Astrocyte (in vitro differentiated cells and primary cell): ENCODE measurements around the gene WSB2. TPM values are rescaled to one million over a fixed set of nuclear protein-coding genes. Genes with fewer than 3 reads are reported as not detected.

ENCODE experiments used
- DNase-seq: peaks from one replicate; pipeline ENCODE4 v3.0.0-alpha.2; 2010; ENCODE audit warnings: low read depth
- FAIRE-seq: peaks from 2 replicates; lab custom pipeline; 2011; peaks lifted over from hg19 to GRCh38; lab: Jason Lieb, UNC
- H2AFZ ChIP-seq: 2 replicates; pipeline ENCODE4 v1.6.0; 2012; ENCODE audit warnings: low read depth, low read length, inconsistent platforms
- H3K27ac ChIP-seq: 2 replicates; pipeline ENCODE4 v1.5.1; 2011; ENCODE audit warnings: low read depth, low read length, inconsistent platforms
- H3K27me3 ChIP-seq: 2 replicates; pipeline ENCODE4 v1.6.0; 2011; ENCODE audit warnings: low read length, inconsistent platforms; ENCODE audit not compliant: insufficient read depth
- H3K36me3 ChIP-seq: 2 replicates; pipeline ENCODE4 v1.5.1; 2011; ENCODE audit warnings: low read length, inconsistent platforms; ENCODE audit not compliant: insufficient read depth
- H3K4me1 ChIP-seq: 2 replicates; pipeline ENCODE4 v1.5.1; 2011; ENCODE audit warnings: low read length, inconsistent platforms; ENCODE audit not compliant: insufficient read depth
- H3K4me2 ChIP-seq: 2 replicates; pipeline ENCODE4 v1.6.0; 2012; ENCODE audit warnings: low read length, inconsistent platforms
- H3K4me3 ChIP-seq: 2 replicates; pipeline ENCODE4 v1.5.1; 2011; ENCODE audit warnings: low read depth, mild to moderate bottlenecking, low read length, inconsistent platforms; ENCODE audit not compliant: insufficient read depth
- H3K79me2 ChIP-seq: 2 replicates; pipeline ENCODE4 v1.6.0; 2012; ENCODE audit warnings: mild to moderate bottlenecking, low read length, inconsistent platforms; ENCODE audit not compliant: insufficient read depth
- H3K9ac ChIP-seq: 2 replicates; pipeline ENCODE4 v1.6.0; 2012; ENCODE audit warnings: mild to moderate bottlenecking, low read length, inconsistent platforms
- H3K9me3 ChIP-seq: 2 replicates; pipeline ENCODE4 v1.5.1; 2012; ENCODE audit warnings: low read depth, mild to moderate bottlenecking, low read length, inconsistent platforms; ENCODE audit not compliant: insufficient read depth
- H4K20me1 ChIP-seq: 2 replicates; pipeline ENCODE4 v1.6.0; 2012; ENCODE audit warnings: low read length, inconsistent platforms; ENCODE audit not compliant: insufficient read depth
- H3K27ac Mint-ChIP-seq: one replicate; pipeline ENCODE4 v1.8.0; 2021; ENCODE audit warnings: mild to moderate bottlenecking, mixed read lengths; ENCODE audit not compliant: unreplicated experiment
- H3K27me3 Mint-ChIP-seq: one replicate; pipeline ENCODE4 v1.8.0; 2021; ENCODE audit warnings: low read depth, mixed read lengths; ENCODE audit not compliant: unreplicated experiment
- H3K36me3 Mint-ChIP-seq: one replicate; pipeline ENCODE4 v1.8.0; 2021; ENCODE audit warnings: low read depth, mixed read lengths; ENCODE audit not compliant: unreplicated experiment
- H3K4me1 Mint-ChIP-seq: one replicate; pipeline ENCODE4 v1.8.0; 2021; ENCODE audit warnings: low read depth, mixed read lengths; ENCODE audit not compliant: unreplicated experiment
- H3K4me3 Mint-ChIP-seq: one replicate; pipeline ENCODE4 v1.8.0; 2021; ENCODE audit warnings: mild to moderate bottlenecking, moderate library complexity, mixed read lengths; ENCODE audit not compliant: unreplicated experiment
- H3K9me3 Mint-ChIP-seq: one replicate; pipeline ENCODE4 v1.8.0; 2021; ENCODE audit warnings: mild to moderate bottlenecking, mixed read lengths; ENCODE audit not compliant: unreplicated experiment
- CTCF ChIP-seq: IDR thresholded peaks from 2 replicates; pipeline ENCODE4 v1.5.1; 2011; ENCODE audit warnings: low read depth, mild to moderate bottlenecking, inconsistent platforms, low read length, moderate library complexity; ENCODE audit not compliant: insufficient read depth
- EZH2 ChIP-seq: IDR thresholded peaks from 2 replicates; pipeline ENCODE4 v1.6.1; 2012; ENCODE audit warnings: mild to moderate bottlenecking, low read length, inconsistent platforms; ENCODE audit not compliant: insufficient read depth
- total RNA-seq: library from RNA; stranded (reverse); gene quantifications from 2 replicates; pipeline ENCODE4 v1.2.1, GENCODE V29; 2021

The WSB2 gene
- total RNA-seq, 1 donor from 2014 or later = 113 TPM

DNA sequence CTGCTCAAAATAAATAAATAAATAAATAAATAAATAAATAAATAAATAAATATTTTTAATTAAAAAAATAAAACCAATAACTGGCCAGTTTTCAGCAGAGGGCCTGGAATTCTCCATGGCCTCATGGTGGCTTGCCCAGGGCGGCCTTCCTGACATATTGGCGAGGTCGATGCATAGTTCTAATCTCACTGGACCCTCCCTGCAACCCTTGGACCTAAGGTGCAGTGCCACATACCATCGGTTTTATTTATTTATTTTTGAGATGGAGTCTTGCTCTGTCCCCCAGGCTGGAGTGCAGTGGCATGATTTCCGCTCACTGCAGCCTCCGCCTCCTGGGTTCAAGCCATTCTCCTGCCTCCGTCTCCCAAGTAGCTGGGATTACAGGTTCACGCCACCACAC, 46.7 kb upstream of the WSB2 start:
- H3K4me1 Mint-ChIP-seq = peaks cover 3% of the 10 kb centered on the region
- Histone ChIP-seq H2AFZ (no peak overlapping the region), H3K4me2 (no peak overlapping the region), H3K79me2 (no peaks in the 10 kb centered on the region), H3K36me3 (no peaks in the 10 kb centered on the region), H4K20me1 (no peaks in the 10 kb centered on the region), H3K4me1 (peaks cover 3% of the 10 kb centered on the region), H3K27me3 (no peaks in the 10 kb centered on the region), H3K27ac (no peak overlapping the region), H3K4me3 (no peak overlapping the region), H3K9me3 (no peaks in the 10 kb centered on the region), H3K9ac (no peak overlapping the region)
- no peak for TF ChIP-seq CTCF
- no peak for TF ChIP-seq EZH2
- H3K27ac Mint-ChIP-seq = no peak overlapping the region
- no peaks in the 10 kb centered on the region for H3K9me3 Mint-ChIP-seq
- no peaks in the 10 kb centered on the region for H3K27me3 Mint-ChIP-seq
- DNase-seq (no peak), FAIRE-seq (no peak)
- H3K36me3 Mint-ChIP-seq = no peaks in the 10 kb centered on the region
- H3K4me3 Mint-ChIP-seq = no peak overlapping the region

DNA sequence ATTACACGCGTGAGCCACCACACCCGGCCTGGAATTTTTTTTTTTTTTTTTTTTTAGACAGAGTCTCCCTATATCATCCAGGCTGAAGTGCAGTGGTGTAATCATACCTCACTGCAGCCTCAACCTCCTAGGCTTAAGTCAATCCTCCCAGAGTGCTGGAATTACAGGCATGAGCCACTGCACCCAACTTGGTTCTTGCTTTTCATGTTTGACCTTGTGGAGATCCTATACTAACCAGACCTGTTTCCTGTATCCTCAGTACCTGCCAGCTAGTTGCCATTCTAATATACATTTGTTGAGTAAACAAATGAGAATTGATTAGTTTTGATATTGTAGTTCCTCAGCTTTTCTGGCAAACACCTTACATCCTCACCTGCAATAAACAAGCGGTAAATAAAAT, 46.0 kb upstream of the WSB2 start:
- Histone ChIP-seq H3K79me2 (no peaks in the 10 kb centered on the region), H3K36me3 (no peaks in the 10 kb centered on the region), H3K9ac (no peak overlapping the region), H4K20me1 (no peaks in the 10 kb centered on the region), H2AFZ (no peak overlapping the region), H3K4me1 (peaks cover 3% of the 10 kb centered on the region), H3K27me3 (no peaks in the 10 kb centered on the region), H3K27ac (no peak overlapping the region), H3K4me2 (no peak overlapping the region), H3K4me3 (no peak overlapping the region), H3K9me3 (no peaks in the 10 kb centered on the region)
- Mint-ChIP-seq H3K36me3 (no peaks in the 10 kb centered on the region), H3K27me3 (no peaks in the 10 kb centered on the region), H3K4me3 (no peak overlapping the region), H3K27ac (no peak overlapping the region), H3K4me1 (peaks cover 6% of the 10 kb centered on the region), H3K9me3 (no peaks in the 10 kb centered on the region)
- FAIRE-seq = no peak
- DNase-seq = no peak
- TF ChIP-seq CTCF (no peak), EZH2 (no peak)

GRCh38 chr12:118103601-118104382, 42.8 kb upstream of the WSB2 start, which contains the start of gene VSIG10:
Gene VSIG10, minus strand, starts transcription at chr12:118104011. Its CDS starts 340 bp downstream, at chr12:118103671.
- Mint-ChIP-seq H3K36me3 (no peaks in the 10 kb centered on the region), H3K4me1 (peaks cover 6% of the 10 kb centered on the region), H3K9me3 (no peaks in the 10 kb centered on the region), H3K4me3 (peak within 1 kb of the TSS; percentile 92), H3K27ac (peak within 1 kb of the TSS; percentile 80), H3K27me3 (no peaks in the 10 kb centered on the region)
- Histone ChIP-seq H3K9ac (peak within 1 kb of the TSS; percentile 82), H4K20me1 (no peaks in the 10 kb centered on the region), H3K27me3 (no peaks in the 10 kb centered on the region), H3K36me3 (no peaks in the 10 kb centered on the region), H2AFZ (peak within 1 kb of the TSS; percentile 96), H3K4me2 (peak within 1 kb of the TSS; percentile 99), H3K4me3 (peak within 1 kb of the TSS; percentile 79), H3K27ac (peak within 1 kb of the TSS; percentile 53), H3K9me3 (no peaks in the 10 kb centered on the region), H3K79me2 (no peaks in the 10 kb centered on the region), H3K4me1 (peaks cover 3% of the 10 kb centered on the region)
- peak; percentile 42 for DNase-seq
- TF ChIP-seq EZH2 = no peak
- no peak for TF ChIP-seq CTCF
- no peak for FAIRE-seq
